H9 (cell line): Measurements from ENCODE around the gene TTN. TPM values are rescaled to one million over a fixed set of nuclear protein-coding genes. Genes with fewer than 3 reads are reported as not detected.

Experiments used
- DNase-seq: peaks from one replicate; pipeline ENCODE4 v3.0.0-alpha.2; 2017
- H2AFZ ChIP-seq: one replicate; pipeline ENCODE4 v1.6.1; 2013; ENCODE audit warnings: mild to moderate bottlenecking, low read length, control low read depth, moderate library complexity
- H2AK5ac ChIP-seq: 2 replicates; pipeline ENCODE4 v1.6.1; 2013; ENCODE audit warnings: low read length, control low read depth, mixed read lengths; ENCODE audit not compliant: insufficient read length
- H2BK120ac ChIP-seq: one replicate; pipeline ENCODE4 v1.6.1; 2013; ENCODE audit warnings: low read depth, mild to moderate bottlenecking, low read length, control low read depth, inconsistent platforms; ENCODE audit not compliant: poor library complexity, severe bottlenecking
- H2BK12ac ChIP-seq: 2 replicates; pipeline ENCODE4 v1.6.1; 2013; ENCODE audit warnings: low read length, control low read depth, mixed read lengths, low read depth; ENCODE audit not compliant: insufficient read length
- H2BK15ac ChIP-seq: 2 replicates; pipeline ENCODE4 v1.6.1; 2013; ENCODE audit warnings: low read depth, low read length, control low read depth
- H2BK20ac ChIP-seq: one replicate; pipeline ENCODE4 v1.6.1; 2013; ENCODE audit warnings: low read depth, mild to moderate bottlenecking, low read length, control low read depth, inconsistent platforms; ENCODE audit not compliant: poor library complexity, severe bottlenecking
- H2BK5ac ChIP-seq: 2 replicates; pipeline ENCODE4 v1.6.1; 2013; ENCODE audit warnings: low read length, control low read depth, mixed read lengths; ENCODE audit not compliant: insufficient read length
- H3K14ac ChIP-seq: 2 replicates; pipeline ENCODE4 v1.6.1; 2013; ENCODE audit warnings: low read length, control low read depth; ENCODE audit not compliant: insufficient read depth
- H3K18ac ChIP-seq: 2 replicates; pipeline ENCODE4 v1.6.1; 2013; ENCODE audit warnings: low read depth, mild to moderate bottlenecking, mixed read lengths, low read length, control low read depth; ENCODE audit not compliant: insufficient read length
- H3K23ac ChIP-seq: 2 replicates; pipeline ENCODE4 v1.6.1; 2013; ENCODE audit warnings: low read length, control low read depth, mixed read lengths, low read depth; ENCODE audit not compliant: insufficient read length
- H3K23me2 ChIP-seq: 2 replicates; pipeline ENCODE4 v1.6.1; 2013; ENCODE audit warnings: low read depth, mild to moderate bottlenecking, mixed read lengths, low read length, control low read depth; ENCODE audit not compliant: insufficient read length, poor library complexity, severe bottlenecking
- H3K27ac ChIP-seq: 2 replicates; pipeline ENCODE4 v1.5.1; 2013; ENCODE audit warnings: low read length, control low read depth, mixed read lengths, low read depth; ENCODE audit not compliant: insufficient read length
- H3K27me3 ChIP-seq: 2 replicates; pipeline ENCODE4 v1.6.1; 2013; ENCODE audit warnings: low read length, control low read depth, inconsistent platforms; ENCODE audit not compliant: insufficient read depth
- H3K4ac ChIP-seq: 2 replicates; pipeline ENCODE4 v1.6.1; 2013; ENCODE audit warnings: low read depth, mild to moderate bottlenecking, control low read depth, inconsistent platforms, low read length, moderate library complexity
- H3K4me1 ChIP-seq: 2 replicates; pipeline ENCODE4 v1.6.1; 2013; ENCODE audit warnings: low read length, control low read depth, inconsistent platforms; ENCODE audit not compliant: insufficient read depth
- H3K4me2 ChIP-seq: 2 replicates; pipeline ENCODE4 v1.6.1; 2013; ENCODE audit warnings: low read length, control low read depth, mixed read lengths; ENCODE audit not compliant: insufficient read length, insufficient read depth
- H3K56ac ChIP-seq: 2 replicates; pipeline ENCODE4 v1.6.1; 2013; ENCODE audit warnings: low read depth, mild to moderate bottlenecking, mixed read lengths, low read length, control low read depth; ENCODE audit not compliant: insufficient read length
- H3K79me1 ChIP-seq: 2 replicates; pipeline ENCODE4 v1.6.1; 2013; ENCODE audit warnings: low read depth, mild to moderate bottlenecking, moderate library complexity, low read length, control low read depth, inconsistent platforms; ENCODE audit not compliant: insufficient read depth, poor library complexity, severe bottlenecking
- H3K79me2 ChIP-seq: 2 replicates; pipeline ENCODE4 v1.6.1; 2013; ENCODE audit warnings: low read length, control low read depth, inconsistent platforms; ENCODE audit not compliant: insufficient read depth
- H3K9ac ChIP-seq: 2 replicates; pipeline ENCODE4 v1.6.1; 2013; ENCODE audit warnings: low read length, control low read depth, mixed read lengths; ENCODE audit not compliant: insufficient read length; ENCODE audit errors: extremely low read depth
- H3K9me3 ChIP-seq: one replicate; pipeline ENCODE4 v1.6.1; 2013; ENCODE audit warnings: low read depth, low read length, inconsistent platforms; ENCODE audit not compliant: control insufficient read depth
- H3T11ph ChIP-seq: one replicate; pipeline ENCODE4 v1.6.1; 2013; ENCODE audit warnings: mild to moderate bottlenecking, low read length, control low read depth, inconsistent platforms
- H4K20me1 ChIP-seq: one replicate; pipeline ENCODE4 v1.6.1; 2013; ENCODE audit not compliant: control insufficient read depth, insufficient read length, insufficient read depth
- H4K5ac ChIP-seq: 2 replicates; pipeline ENCODE4 v1.6.1; 2013; ENCODE audit warnings: low read depth, mild to moderate bottlenecking, mixed read lengths, low read length, control low read depth; ENCODE audit not compliant: insufficient read length
- H4K8ac ChIP-seq: replicated peaks from 2 replicates; pipeline ENCODE4 v1.6.1; 2013; ENCODE audit warnings: low read length, control low read depth, mixed read lengths, low read depth; ENCODE audit not compliant: insufficient read length
- H4K91ac ChIP-seq: 2 replicates; pipeline ENCODE4 v1.6.1; 2013; ENCODE audit warnings: low read depth, mild to moderate bottlenecking, moderate library complexity, mixed read lengths, low read length, control low read depth; ENCODE audit not compliant: insufficient read length
- H3K27ac Mint-ChIP-seq, 3 experiments: 2 replicates in 2 of 3; 3 replicates in 1 of 3; pipeline ENCODE4 v1.8.0; 2020 to 2021; ENCODE audit warnings: mixed read lengths in 3 of 3, mild to moderate bottlenecking in 1 of 3, moderate library complexity in 1 of 3
- H3K27me3 Mint-ChIP-seq: 2 replicates; pipeline ENCODE4 v1.8.0; 2021; ENCODE audit warnings: low read depth, mild to moderate bottlenecking, moderate library complexity, mixed read lengths
- H3K36me3 Mint-ChIP-seq, 3 experiments: 2 replicates in 2 of 3; 3 replicates in 1 of 3; pipeline ENCODE4 v1.8.0; 2020 to 2021; ENCODE audit warnings: low read depth in 3 of 3, mixed read lengths in 3 of 3; ENCODE audit not compliant: insufficient read depth in 1 of 3
- H3K4me1 Mint-ChIP-seq, 2 experiments: 2 replicates each; pipeline ENCODE4 v1.8.0; 2020; ENCODE audit warnings: mixed read lengths in 2 of 2
- H3K4me3 Mint-ChIP-seq, 2 experiments: 2 replicates in 1 of 2; 3 replicates in 1 of 2; pipeline ENCODE4 v1.8.0; 2020 to 2021; ENCODE audit warnings: mild to moderate bottlenecking in 2 of 2, mixed read lengths in 2 of 2, moderate library complexity in 1 of 2
- H3K9me3 Mint-ChIP-seq, 2 experiments: 2 replicates in 1 of 2; 3 replicates in 1 of 2; pipeline ENCODE4 v1.8.0; 2020; ENCODE audit warnings: mild to moderate bottlenecking in 2 of 2, mixed read lengths in 2 of 2, moderate library complexity in 1 of 2
- CTCF ChIP-seq: fragments of 200-600 bp; sonication (generic); conservative IDR thresholded peaks from 3 replicates; pipeline ENCODE4 v1.8.0; 2021; ENCODE audit warnings: antibody characterized with exemption, mild to moderate bottlenecking
- WGBS: extraction: QIAGEN DNeasy Blood & Tissue Kit; methylation state at CpG from one replicate; pipeline ENCODE4 v1.1.7; 2013; ENCODE audit warnings: missing lambda C conversion rate, low lambda C conversion rate, mixed read lengths; ENCODE audit not compliant: insufficient read length; ENCODE audit errors: extremely low coverage; 5-methylcytosine and 5-hydroxymethylcytosine counted together
- total RNA-seq: library from RNA; stranded (reverse); gene quantifications from 2 replicates; pipeline ENCODE4 v1.2.1, GENCODE V29; 2021

TTN gene
- total RNA-seq, 1 experiment from 2014 or later = 0.70 TPM

GRCh38 chr2:178810422-178810821 is 3.2 kb upstream of the TTN start:
- no peaks in the 10 kb centered on the region for H4K20me1 ChIP-seq
- no peak overlapping the region for H3K56ac ChIP-seq
- H3K14ac ChIP-seq = no peak overlapping the region
- no peak overlapping the region for H3K23ac ChIP-seq
- H2BK5ac ChIP-seq = no peak overlapping the region
- H3T11ph ChIP-seq = no peak overlapping the region
- no peaks in the 10 kb centered on the region for H3K79me2 ChIP-seq
- H3K9me3 Mint-ChIP-seq = no peaks in the 10 kb centered on the region
- no CpG with 5 or more reads among the region's 5 CpGs for WGBS
- no peak overlapping the region for H4K8ac ChIP-seq
- no peak overlapping the region for H2BK15ac ChIP-seq
- H2BK12ac ChIP-seq = no peak overlapping the region
- no peak overlapping the region for H2AFZ ChIP-seq
- no peak overlapping the region for H3K27ac ChIP-seq
- H3K18ac ChIP-seq = no peak overlapping the region
- H4K5ac ChIP-seq = no peak overlapping the region
- H3K27me3 Mint-ChIP-seq = no peaks in the 10 kb centered on the region
- H2BK120ac ChIP-seq = no peak overlapping the region
- no peak overlapping the region for H2BK20ac ChIP-seq
- no peak overlapping the region for H2AK5ac ChIP-seq
- H3K4me2 ChIP-seq = no peak overlapping the region
- H3K4me3 Mint-ChIP-seq = no peak overlapping the region
- H4K91ac ChIP-seq = no peak overlapping the region
- no peaks in the 10 kb centered on the region for H3K23me2 ChIP-seq
- no peak overlapping the region for H3K9ac ChIP-seq
- DNase-seq = no peak
- H3K27me3 ChIP-seq = no peaks in the 10 kb centered on the region
- H3K27ac Mint-ChIP-seq = no peak overlapping the region
- no peaks in the 10 kb centered on the region for H3K4me1 Mint-ChIP-seq
- no peaks in the 10 kb centered on the region for H3K4me1 ChIP-seq
- no peaks in the 10 kb centered on the region for H3K9me3 ChIP-seq
- no peak overlapping the region for H3K4ac ChIP-seq
- no peak for TF ChIP-seq CTCF
- H3K36me3 Mint-ChIP-seq = no peaks in the 10 kb centered on the region
- no peaks in the 10 kb centered on the region for H3K79me1 ChIP-seq
